K562 (cell line): Measurements from ENCODE around the gene GCC1. TPM values are rescaled to one million over a fixed set of nuclear protein-coding genes. Genes with fewer than 3 reads are reported as not detected.

ENCODE experiments used
- ATAC-seq: fragments of 200-7000 bp; cut with Tn5 transposase; 3 replicates; pipeline ENCODE4 v1.9.1; 2020; ENCODE audit warnings: moderate library complexity
- BruUV-seq: library from RNA; stranded (reverse); fragments of 400-500 nt; replicated peaks from 2 replicates; lab custom pipeline; 2021; lab: Mats Ljungman, UMichigan
- CTCF ChIA-PET: fragments of 300-600 bp; formaldehyde crosslinking; extraction: SDS; loops from one replicate; lab custom pipeline; 2021; ENCODE audit warnings: low intra/inter-chr PET ratio; lab: Yijun Ruan, JAX
- POLR2A ChIA-PET: fragments of 300-600, 350-650 bp; sonication (Branson Sonifier 250); formaldehyde crosslinking; extraction: SDS; loops from one replicate; lab custom pipeline; 2021; ENCODE audit warnings: antibody characterized with exemption, inconsistent platforms; lab: Yijun Ruan, JAX
- DNase-seq, 4 experiments: peaks; one replicate each; pipeline versions ENCODE4 v3.0.0 to v3.0.0-alpha.2; 2011 to 2018; ENCODE audit warnings: low spot score in 3 of 4, mixed read lengths in 3 of 4; ENCODE audit errors: extremely low read depth in 1 of 4
- FAIRE-seq: peaks from 2 replicates; lab custom pipeline; 2011; peaks lifted over from hg19 to GRCh38; lab: Jason Lieb, UNC
- H2AFZ ChIP-seq: 2 replicates; pipeline ENCODE4 v1.6.0; 2011; ENCODE audit warnings: low read depth, low read length, control low read depth, inconsistent platforms
- H3K27ac ChIP-seq: fragments of 200-600 bp; 3 replicates; pipeline ENCODE4 v1.8.0; 2011; ENCODE audit warnings: low read depth, mild to moderate bottlenecking, control low read depth, inconsistent platforms, low read length, moderate library complexity, mixed read lengths; ENCODE audit errors: extremely low read depth
- H3K27me3 ChIP-seq, 2 experiments: fragments of 300-600 bp in 1 of 2; 2 replicates in 1 of 2; 3 replicates in 1 of 2; pipeline versions ENCODE4 v1.6.0 to v1.8.0; 2011; ENCODE audit warnings: inconsistent platforms in 2 of 2, low read length in 2 of 2, mild to moderate bottlenecking in 1 of 2, mixed read lengths in 1 of 2, moderate library complexity in 1 of 2; ENCODE audit not compliant: control insufficient read depth in 2 of 2, insufficient read depth in 2 of 2
- H3K36me3 ChIP-seq: fragments of 300-600 bp; 3 replicates; pipeline ENCODE4 v1.8.0; 2011; ENCODE audit warnings: mild to moderate bottlenecking, low read length, inconsistent platforms; ENCODE audit not compliant: control insufficient read depth, insufficient read depth
- H3K4me1 ChIP-seq, 2 experiments: fragments of 200-600 bp in 1 of 2; replicated peaks in 1 of 2; 2 replicates in 1 of 2; 3 replicates in 1 of 2; pipeline versions ENCODE4 v1.5.1 to v1.8.0; 2011; ENCODE audit warnings: inconsistent platforms in 2 of 2, low read length in 2 of 2, mild to moderate bottlenecking in 1 of 2, mixed read lengths in 1 of 2, moderate library complexity in 1 of 2; ENCODE audit not compliant: control insufficient read depth in 2 of 2, insufficient read depth in 2 of 2
- H3K4me2 ChIP-seq: 2 replicates; pipeline ENCODE4 v1.6.1; 2011; ENCODE audit warnings: low read length, control low read depth, inconsistent platforms, mixed read lengths; ENCODE audit not compliant: insufficient read depth
- H3K4me3 ChIP-seq: fragments of 200-600 bp; sonication (generic), shearing (Covaris generic); 2 replicates; pipeline ENCODE4 v1.5.1; 2016; ENCODE audit warnings: control low read depth, inconsistent platforms
- H3K79me2 ChIP-seq: fragments of 200-600 bp; 3 replicates; pipeline ENCODE4 v1.8.0; 2011; ENCODE audit warnings: low read length, inconsistent platforms; ENCODE audit not compliant: control insufficient read depth, insufficient read depth
- H3K9ac ChIP-seq, 2 experiments: 2 replicates each; pipeline versions ENCODE4 v1.6.0 to v1.6.1; 2011; ENCODE audit warnings: low read depth in 2 of 2, low read length in 2 of 2, control low read depth in 1 of 2, inconsistent platforms in 1 of 2, mild to moderate bottlenecking in 1 of 2, mixed read lengths in 1 of 2; ENCODE audit not compliant: insufficient read depth in 1 of 2
- H3K9me1 ChIP-seq: one replicate; pipeline ENCODE4 v1.6.0; 2011; ENCODE audit warnings: inconsistent platforms, mild to moderate bottlenecking, low read length, moderate library complexity; ENCODE audit not compliant: control insufficient read depth, insufficient read depth
- H3K9me3 ChIP-seq: replicated peaks from 2 replicates; pipeline ENCODE4 v1.5.1; 2011; ENCODE audit warnings: low read depth, low read length, inconsistent platforms; ENCODE audit not compliant: control insufficient read depth, insufficient read depth
- H4K20me1 ChIP-seq: replicated peaks from 2 replicates; pipeline ENCODE4 v1.6.1; 2011; ENCODE audit warnings: low read length, inconsistent platforms, mixed read lengths; ENCODE audit not compliant: control insufficient read depth, insufficient read depth
- CBX2 ChIP-seq: fragments of 200-600 bp; sonication (generic); IDR thresholded peaks from one replicate; pipeline ENCODE4 v1.6.1; 2012; ENCODE audit warnings: mild to moderate bottlenecking, low read length, inconsistent platforms; ENCODE audit not compliant: insufficient read depth, poor library complexity, severe bottlenecking
- CCAR2 ChIP-seq: fragments of 200-400 bp; formaldehyde crosslinking; IDR thresholded peaks from 2 replicates; pipeline ENCODE4 v1.6.1; 2017; ENCODE audit warnings: mild to moderate bottlenecking, low read depth, low read length
- CEBPG ChIP-seq, 3 experiments: fragments of 200-800 bp in 1 of 3; sonication (Bioruptor generic) in 1 of 3; sonication (generic) in 1 of 3; formaldehyde crosslinking in 1 of 3; IDR thresholded peaks in 2 of 3; conservative IDR thresholded peaks in 1 of 3; 2 replicates each; pipeline versions ENCODE4 v1.6.1 to v1.8.0; 2016 to 2022; ENCODE audit warnings: missing compliant biosample characterization in 2 of 3, missing genetic modification characterization in 2 of 3, mild to moderate bottlenecking in 1 of 3, missing genetic modification reagents in 1 of 3
- ELF1 ChIP-seq: fragments of 200-800 bp; sonication (Bioruptor generic); IDR thresholded peaks from 2 replicates; pipeline ENCODE4 v1.6.1; 2016; ENCODE audit warnings: missing genetic modification characterization, missing compliant biosample characterization
- ERF ChIP-seq: fragments of 450-650 bp; formaldehyde crosslinking; IDR thresholded peaks from 2 replicates; pipeline ENCODE4 v1.4.0; 2020; ENCODE audit warnings: mild to moderate bottlenecking, mixed read lengths
- FOXA1 ChIP-seq: fragments of 450-650 bp; IDR thresholded peaks from 2 replicates; pipeline ENCODE4 v1.6.1; 2016; ENCODE audit warnings: mild to moderate bottlenecking, borderline replicate concordance
- HDAC6 ChIP-seq: IDR thresholded peaks from 2 replicates; pipeline ENCODE4 v1.6.1; 2012; ENCODE audit warnings: low read depth, mild to moderate bottlenecking, control low read depth, inconsistent platforms, low read length, moderate library complexity
- PHB2 ChIP-seq: fragments of 450-650 bp; IDR thresholded peaks from 2 replicates; pipeline ENCODE4 v1.6.1; 2017; ENCODE audit warnings: low read depth
- YY1 ChIP-seq, 3 experiments: IDR thresholded peaks; 2 replicates each; pipeline ENCODE4 v1.6.1; 2011; ENCODE audit warnings: low read length in 2 of 3, mild to moderate bottlenecking in 2 of 3, moderate library complexity in 2 of 3, borderline replicate concordance in 1 of 3, control low read depth in 1 of 3, low read depth in 1 of 3; ENCODE audit not compliant: insufficient read depth in 3 of 3, insufficient replicate concordance in 2 of 3, control insufficient read depth in 1 of 3, insufficient read length in 1 of 3; ENCODE audit errors: extremely low read depth in 1 of 3
- WGBS: fragments of 100-300 bp; shearing (Covaris generic); methylation state at CpG from one replicate; pipeline ENCODE4 v1.1.6; 2016; ENCODE audit warnings: low coverage, mixed read lengths; ENCODE audit not compliant: insufficient coverage; ENCODE audit errors: missing lambda C conversion rate; 5-methylcytosine and 5-hydroxymethylcytosine counted together
- in situ Hi-C: fragments of 300-500 bp; cut with MboI; formaldehyde crosslinking; loops from 4 replicates; pipeline ENCODE4 v1.15.0; 2018; ENCODE audit warnings: inconsistent platforms, mixed read lengths
- intact Hi-C: fragments of 100-400 bp; cut with micrococcal nuclease; formaldehyde crosslinking; loops from 2 replicates; pipeline ENCODE4 v1.14.2; 2022
- polyA plus RNA-seq, 8 experiments: library from polyadenylated mRNA; depleted of rRNA in 4 of 8; stranded (reverse) in 5 of 8; unstranded in 3 of 8; fragments of >200 nt; fragmentation: Nextera tagmentation in 2 of 8; fragmentation: Illumina TruSeq in 1 of 8; extraction: Ambion mirVana in 2 of 8; extraction: Trizol in 1 of 8; gene quantifications; 2 replicates each; pipeline versions ENCODE4 v1.2.1 to v1.2.3, GENCODE V29; 2011 to 2014; ENCODE audit warnings: inconsistent platforms in 1 of 8, missing spikeins in 1 of 8
- total RNA-seq, 7 experiments: library from RNA; depleted of rRNA in 6 of 7; stranded (reverse); fragments of >200 nt in 6 of 7; fragmentation: Illumina TruSeq in 2 of 7; extraction: Trizol in 2 of 7; gene quantifications; 2 replicates each; pipeline versions ENCODE4 v1.2.1 to v1.2.3, GENCODE V29; 2011 to 2021; ENCODE audit warnings: low replicate concordance in 1 of 7
- TF ChIP-seq, protein P1 (sequence below): fragments of 250-450 bp; sonication (Bioruptor Pico); IDR thresholded peaks from 2 replicates; pipeline ENCODE4 v1.5.0; 2021

Gene GCC1
- total and polyA plus RNA-seq, 9 of the 15 experiments (the other 6 are each of a cell fraction or from before 2014, with no cell fraction given): 1.9 to 19.8 (median 10.9) TPM

GRCh38 chr7:127556404-127556803, 29.0 kb downstream of the GCC1 start (continued):
- TF ChIP-seq HDAC6: no peak
- TF ChIP-seq PHB2: no peak
- TF ChIP-seq CEBPG (CRISPR knock-in tag; IDR thresholded peaks at IDR 0.05): no peak
- TF ChIP-seq CEBPG (tag; conservative IDR thresholded peaks at IDR 0.05 in 1 of 2, IDR thresholded peaks at IDR 0.05 in 1 of 2): peak in 1 of 2 experiments; percentile 53; a peak in 1 of 4 replicates
- TF ChIP-seq CCAR2: no peak

DNA sequence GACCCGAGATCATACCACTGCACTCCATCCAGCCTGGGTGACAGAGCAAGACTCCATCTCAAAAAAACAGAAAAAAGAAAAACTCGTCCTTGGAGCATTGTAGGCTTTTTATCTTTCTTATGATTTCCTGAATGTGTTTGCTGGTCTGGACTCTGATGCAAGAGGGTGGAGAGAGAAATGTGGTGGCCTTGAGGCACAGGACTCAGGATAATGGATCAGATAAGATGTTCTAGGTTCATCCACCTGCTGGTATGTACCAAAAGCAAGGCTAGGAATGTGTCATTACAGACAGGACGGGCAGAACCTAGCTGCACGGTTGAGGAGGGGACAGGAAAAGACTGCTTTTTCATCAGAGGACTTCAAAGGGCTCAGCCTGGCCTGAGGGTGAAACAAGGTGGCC, 33.5 kb downstream of the GCC1 start:
- Histone ChIP-seq H2AFZ (no peak overlapping the region), H3K9me3 (no peaks in the 10 kb centered on the region), H4K20me1 (no peaks in the 10 kb centered on the region), H3K4me1 (no peaks in the 10 kb centered on the region), H3K4me2 (no peak overlapping the region), H3K36me3 (no peaks in the 10 kb centered on the region), H3K27me3 (no peaks in the 10 kb centered on the region), H3K9me1 (no peaks in the 10 kb centered on the region), H3K27ac (no peak overlapping the region), H3K9ac (no peak overlapping the region), H3K79me2 (no peaks in the 10 kb centered on the region), H3K4me3 (no peak overlapping the region)
- POLR2A ChIA-PET: no interaction called here
- FAIRE-seq: no peak
- intact Hi-C loops (no loop called here), in situ Hi-C loops (no loop called here)
- CTCF ChIA-PET: no interaction called here
- DNase-seq: no peak
- TF ChIP-seq YY1 (IDR thresholded peaks at IDR 0.05; ENCODE audit: borderline replicate concordance in 1 of 3, control insufficient read depth in 1 of 3, extremely low read depth in 1 of 3, insufficient read depth in 3 of 3, insufficient read length in 1 of 3, insufficient replicate concordance in 2 of 3, low read depth in 1 of 3, low read length in 2 of 3) (no peak), ELF1 (tag) (no peak), CBX2 (no peak), FOXA1 (no peak), ERF (no peak)
- TF ChIP-seq, protein P1, sequence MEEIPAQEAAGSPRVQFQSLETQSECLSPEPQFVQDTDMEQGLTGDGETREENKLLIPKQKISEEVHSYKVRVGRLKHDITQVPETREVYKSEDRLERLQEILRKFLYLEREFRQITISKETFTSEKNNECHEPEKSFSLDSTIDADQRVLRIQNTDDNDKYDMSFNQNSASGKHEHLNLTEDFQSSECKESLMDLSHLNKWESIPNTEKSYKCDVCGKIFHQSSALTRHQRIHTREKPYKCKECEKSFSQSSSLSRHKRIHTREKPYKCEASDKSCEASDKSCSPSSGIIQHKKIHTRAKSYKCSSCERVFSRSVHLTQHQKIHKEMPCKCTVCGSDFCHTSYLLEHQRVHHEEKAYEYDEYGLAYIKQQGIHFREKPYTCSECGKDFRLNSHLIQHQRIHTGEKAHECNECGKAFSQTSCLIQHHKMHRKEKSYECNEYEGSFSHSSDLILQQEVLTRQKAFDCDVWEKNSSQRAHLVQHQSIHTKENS (CRISPR knock-in tag): no peak
- ATAC-seq: no peak
- no TSS peak for BruUV-seq
- 1% methylated on average over 4 of the region's 4 CpGs for WGBS
